Measurements from ENCODE around the gene NXNL2. TPM values are rescaled to one million over a fixed set of nuclear protein-coding genes. Genes with fewer than 3 reads are reported as not detected.

Gene NXNL2
- total RNA-seq, 1 experiment from 2014 or later: 1.4 TPM

GRCh38 chr9:88580961-88581360 is 46.0 kb downstream of the NXNL2 start:
- ATAC-seq: no peak
- H3K27me3 ChIP-seq (ENCODE audit: control insufficient read depth, insufficient read depth, low read length): no peaks in the 10 kb centered on the region
- no peaks in the 10 kb centered on the region for H3K4me1 ChIP-seq (ENCODE audit: control insufficient read depth, insufficient read depth, low read length)
- ChIA-PET CTCF (interaction anchor here (0.7 kb wide), 1 partner anchor 356 kb away, joined by 5 read pairs; no protein-coding TSS in a partner anchor), POLR2A (no interaction called here)
- intact Hi-C loops (cut with micrococcal nuclease; ENCODE audit: unreplicated experiment): no loop called here
- TF ChIP-seq REST (IDR thresholded peaks at IDR 0.05; ENCODE audit: insufficient read depth in 1 of 2, low read depth in 2 of 2, low read length in 1 of 2) (no peak), TCF7L2 (IDR thresholded peaks at IDR 0.05; ENCODE audit: low read depth, low read length) (no peak), CTCF (IDR thresholded peaks at IDR 0.05) (no peak), POLR2AphosphoS5 (IDR thresholded peaks at IDR 0.05; ENCODE audit: low read depth, low read length) (no peak), SIN3A (IDR thresholded peaks at IDR 0.05; ENCODE audit: borderline replicate concordance, insufficient read depth, low read depth, low read length) (no peak)
- DNase-seq (ENCODE audit: low read depth, low spot score): no peak
- H3K4me3 ChIP-seq (ENCODE audit: low read depth in 2 of 2, low read length in 2 of 2): no peak overlapping the region
- H3K36me3 ChIP-seq (ENCODE audit: control insufficient read depth, insufficient read depth, low read length): no peaks in the 10 kb centered on the region
- no peak overlapping the region for H3K27ac ChIP-seq (ENCODE audit: low read length)
- H3K9me3 ChIP-seq (ENCODE audit: control insufficient read depth, insufficient read depth, low read depth, low read length): no peaks in the 10 kb centered on the region
- no TSS peak for BruUV-seq (replicated peaks)
- in situ Hi-C loops (cut with HindIII; ENCODE audit: low pct_unique_long_range_greater_than_20kb, low sequenced_read_pairs): no loop called here

GRCh38 chr9:88583901-88584596 is 49.1 kb downstream of the NXNL2 start:
- H3K4me1 ChIP-seq (ENCODE audit: control insufficient read depth, insufficient read depth, low read length): no peaks in the 10 kb centered on the region
- CTCF ChIA-PET: no interaction called here
- BruUV-seq (replicated peaks): no TSS peak
- no peaks in the 10 kb centered on the region for H3K9me3 ChIP-seq (ENCODE audit: control insufficient read depth, insufficient read depth, low read depth, low read length)
- TF ChIP-seq CTCF (IDR thresholded peaks at IDR 0.05) (no peak), REST (IDR thresholded peaks at IDR 0.05; ENCODE audit: insufficient read depth in 1 of 2, low read depth in 2 of 2, low read length in 1 of 2) (no peak), TCF7L2 (IDR thresholded peaks at IDR 0.05; ENCODE audit: low read depth, low read length) (no peak), POLR2AphosphoS5 (IDR thresholded peaks at IDR 0.05; ENCODE audit: low read depth, low read length) (no peak), SIN3A (IDR thresholded peaks at IDR 0.05; ENCODE audit: borderline replicate concordance, insufficient read depth, low read depth, low read length) (no peak)
- DNase-seq (ENCODE audit: low read depth, low spot score): no peak
- in situ Hi-C loops (cut with HindIII; ENCODE audit: low pct_unique_long_range_greater_than_20kb, low sequenced_read_pairs) (no loop called here), intact Hi-C loops (cut with micrococcal nuclease; ENCODE audit: unreplicated experiment) (no loop called here)
- POLR2A ChIA-PET: no interaction called here
- H3K27me3 ChIP-seq (ENCODE audit: control insufficient read depth, insufficient read depth, low read length): no peaks in the 10 kb centered on the region
- no peak overlapping the region for H3K4me3 ChIP-seq (ENCODE audit: low read depth in 2 of 2, low read length in 2 of 2)
- no peaks in the 10 kb centered on the region for H3K36me3 ChIP-seq (ENCODE audit: control insufficient read depth, insufficient read depth, low read length)
- no peak overlapping the region for H3K27ac ChIP-seq (ENCODE audit: low read length)
- ATAC-seq: no peak
